GM21723 (cell line): ENCODE results near the gene TMEM269.
"Not testable (repeated sequence)": the region's sequence is repeated elsewhere in the genome, so short reads cannot be mapped to it uniquely, and the experiment has no call there.

ENCODE experiments used
- ATAC-seq: cut with Tn5 transposase; IDR thresholded peaks from one replicate; pipeline ENCODE4 v1.9.1; 2021; ENCODE audit warnings: mild to moderate bottlenecking, moderate library complexity; ENCODE audit not compliant: unreplicated experiment

The TMEM269 gene

GRCh38 chr1:42748021-42748420, 36.8 kb upstream of the TMEM269 start:
- ATAC-seq = no peak

GRCh38 chr1:42748461-42749410, 36.1 kb upstream of the TMEM269 start:
- ATAC-seq = no peak

GRCh38 chr1:42750041-42750440, 34.8 kb upstream of the TMEM269 start:
- ATAC-seq = no peak

GRCh38 chr1:42751511-42752070, 33.2 kb upstream of the TMEM269 start:
- not testable (repeated sequence) for ATAC-seq

- ATAC-seq = no peak
Observed at GRCh38 chr1:42752284-42752683, 32.5 kb upstream of the TMEM269 start.

- ATAC-seq = no peak
Observed at GRCh38 chr1:42753070-42753469, 31.7 kb upstream of the TMEM269 start.

- no peak for ATAC-seq
Observed at GRCh38 chr1:42756956-42757891, 27.6 kb upstream of the TMEM269 start.

GRCh38 chr1:42757892-42758275, 26.9 kb upstream of the TMEM269 start:
- no peak for ATAC-seq

- no peak for ATAC-seq
Observed at GRCh38 chr1:42758641-42759040, 26.1 kb upstream of the TMEM269 start.

- ATAC-seq = no peak
Observed at GRCh38 chr1:42759114-42759513, 25.7 kb upstream of the TMEM269 start.

GRCh38 chr1:42761567-42761966, 23.2 kb upstream of the TMEM269 start:
- ATAC-seq = no peak

- ATAC-seq = no peak
Observed at GRCh38 chr1:42762269-42762668, 22.5 kb upstream of the TMEM269 start.

- ATAC-seq = no peak
Observed at GRCh38 chr1:42765269-42765668, 19.5 kb upstream of the TMEM269 start.

GRCh38 chr1:42765832-42766740, 18.7 kb upstream of the TMEM269 start:
- peak; percentile 22 for ATAC-seq

GRCh38 chr1:42766741-42767509, 17.9 kb upstream of the TMEM269 start, which contains the start of the genes C1orf50 and P3H1:
Gene C1orf50 (plus strand): TSS chr1:42767249. CDS start chr1:42767312, 63 bp downstream.
Gene P3H1 (minus strand): TSS chr1:42767028. CDS start chr1:42766971, 57 bp downstream.
- ATAC-seq = peak; percentile 91

- peak; percentile 34 for ATAC-seq
Observed at GRCh38 chr1:42767510-42768000, 17.2 kb upstream of the TMEM269 start.

- no peak for ATAC-seq
Observed at GRCh38 chr1:42768172-42768571, 16.6 kb upstream of the TMEM269 start.

- ATAC-seq = no peak
Observed at GRCh38 chr1:42769811-42770210, 15.0 kb upstream of the TMEM269 start.

GRCh38 chr1:42773420-42773819, 11.4 kb upstream of the TMEM269 start:
- no peak for ATAC-seq
